Left ventricle myocardium inferior (tissue), 1 donor: Measurements from ENCODE around the gene TMEM143. TPM values are rescaled to one million over a fixed set of nuclear protein-coding genes. Genes with fewer than 3 reads are reported as not detected.

Experiments
- DNase-seq: peaks from one replicate; pipeline ENCODE4 v3.0.0-alpha.2; 2020
- H3K27ac ChIP-seq: fragments of 200-600 bp; replicated peaks from 2 replicates; pipeline ENCODE4 v1.8.0; 2021
- H3K27me3 ChIP-seq: fragments of 200-600 bp; 2 replicates; pipeline ENCODE4 v1.8.0; 2021; ENCODE audit warnings: low read depth
- H3K36me3 ChIP-seq: fragments of 200-600 bp; 2 replicates; pipeline ENCODE4 v1.8.0; 2021
- H3K4me1 ChIP-seq: fragments of 200-600 bp; 2 replicates; pipeline ENCODE4 v1.8.0; 2021
- H3K4me3 ChIP-seq: fragments of 200-600 bp; 2 replicates; pipeline ENCODE4 v1.8.0; 2021; ENCODE audit warnings: mild to moderate bottlenecking, moderate library complexity
- H3K9me3 ChIP-seq: fragments of 200-600 bp; replicated peaks from 2 replicates; pipeline ENCODE4 v1.8.0; 2021
- CTCF ChIP-seq: fragments of 200-600 bp; IDR thresholded peaks from 2 replicates; pipeline ENCODE4 v1.8.0; 2021; ENCODE audit warnings: antibody characterized with exemption, mild to moderate bottlenecking, borderline replicate concordance
- intact Hi-C: fragments of 100-400 bp; cut with micrococcal nuclease; formaldehyde crosslinking; loops from one replicate; pipeline ENCODE4 v1.11.0; 2022
- total RNA-seq: library from RNA; stranded (reverse); fragmentation: NEBNext Ultra II Directional; extraction: Animal tissue kit (Norgen Biotek cat#: 25700); gene quantifications from one replicate; pipeline ENCODE4 v1.2.1, GENCODE V29; 2021
- donor health status: DM: no; HTN: yes; CAD: no; lungs with severe emphysema.

Gene TMEM143
- total RNA-seq, 1 donor from 2014 or later = 108 TPM

- TF ChIP-seq CTCF = no peak
- Histone ChIP-seq H3K4me3 (peak overlapping the region; percentile 39), H3K36me3 (no peaks in the 10 kb centered on the region), H3K4me1 (peaks cover 16% of the 10 kb centered on the region), H3K9me3 (no peaks in the 10 kb centered on the region), H3K27me3 (peaks cover 30% of the 10 kb centered on the region), H3K27ac (peak overlapping the region; percentile 58)
- intact Hi-C loops = no loop called here
- peak; percentile 53 for DNase-seq
Measured at GRCh38 chr19:48400018-48400742, 36.4 kb upstream of the TMEM143 start.

- DNase-seq = peak; percentile 80
- Histone ChIP-seq H3K9me3 (no peaks in the 10 kb centered on the region), H3K4me3 (peak overlapping the region; percentile 57), H3K4me1 (peaks cover 28% of the 10 kb centered on the region), H3K27me3 (peaks cover 46% of the 10 kb centered on the region), H3K27ac (peak overlapping the region; percentile 58), H3K36me3 (no peaks in the 10 kb centered on the region)
- TF ChIP-seq CTCF = no peak
- intact Hi-C loops = no loop called here
Measured at GRCh38 chr19:48398375-48399235, 34.9 kb upstream of the TMEM143 start.

DNA sequence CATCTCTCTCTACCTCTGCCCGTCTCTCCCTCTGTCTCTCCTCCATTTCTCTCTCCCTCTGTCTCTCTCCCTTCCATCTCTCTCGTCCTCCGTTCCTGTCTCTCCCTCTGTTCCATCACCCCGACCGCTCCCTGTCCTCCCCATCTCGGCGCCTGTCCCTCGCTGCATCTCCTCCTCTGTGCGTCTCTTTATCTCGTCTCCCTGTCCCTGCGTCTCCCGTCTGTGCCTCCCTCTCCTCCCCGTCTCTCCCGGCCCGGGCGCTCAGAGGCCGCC, 34.3 kb upstream of the TMEM143 start:
- peaks cover 52% of the 10 kb centered on the region for H3K27me3 ChIP-seq
- no peaks in the 10 kb centered on the region for H3K36me3 ChIP-seq
- intact Hi-C loops = no loop called here
- peak overlapping the region; percentile 57 for H3K4me3 ChIP-seq
- H3K9me3 ChIP-seq = no peaks in the 10 kb centered on the region
- peak overlapping the region; percentile 58 for H3K27ac ChIP-seq
- H3K4me1 ChIP-seq = peaks cover 31% of the 10 kb centered on the region
- TF ChIP-seq CTCF = no peak
- DNase-seq = no peak

DNA sequence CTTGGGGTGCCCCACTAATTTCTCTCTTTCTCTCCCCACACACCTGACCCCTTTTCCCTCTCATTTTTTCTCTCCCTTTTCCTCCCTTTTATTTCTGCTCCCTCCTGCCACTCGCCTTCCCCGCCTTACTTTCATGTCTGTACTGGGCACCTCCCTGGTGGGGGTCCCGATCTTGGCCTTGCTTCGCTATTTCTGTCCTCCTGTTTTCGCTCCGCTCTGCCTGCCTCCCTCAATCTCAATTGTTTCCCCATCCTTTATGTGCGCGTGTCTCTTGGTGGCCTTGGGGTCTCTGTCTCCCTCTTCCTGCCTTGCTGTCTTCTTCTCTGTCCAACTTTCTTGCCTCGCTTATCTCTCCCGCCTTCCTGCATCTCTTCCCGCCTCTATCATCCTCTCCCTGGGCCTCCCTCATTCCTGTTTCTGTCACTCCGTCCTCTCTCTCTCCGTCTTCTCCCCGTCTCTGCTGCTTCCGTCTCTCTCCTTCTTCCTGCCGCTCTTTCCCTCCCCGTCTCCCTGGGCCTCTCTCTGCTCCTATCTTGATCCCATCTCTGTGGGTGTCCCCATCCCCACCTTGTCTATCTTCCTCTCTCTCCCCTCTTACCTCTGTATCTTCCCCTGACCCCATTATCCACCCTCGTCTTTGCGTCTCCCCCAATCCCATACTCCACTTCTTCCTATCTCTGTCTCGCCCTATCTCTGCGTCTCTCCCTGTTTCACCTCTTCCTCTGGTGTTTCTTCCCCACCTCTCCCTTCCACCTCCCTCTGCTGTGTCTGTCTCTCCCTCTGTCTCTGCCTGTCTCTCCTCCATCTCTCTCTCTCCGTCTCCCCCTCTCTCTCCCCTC, 33.7 kb upstream of the TMEM143 start:
- Histone ChIP-seq H3K27me3 (peaks cover 57% of the 10 kb centered on the region), H3K4me1 (peaks cover 31% of the 10 kb centered on the region), H3K27ac (peak overlapping the region; percentile 58), H3K36me3 (no peaks in the 10 kb centered on the region), H3K9me3 (no peaks in the 10 kb centered on the region), H3K4me3 (peak overlapping the region; percentile 57)
- intact Hi-C loops = no loop called here
- TF ChIP-seq CTCF = no peak
- no peak for DNase-seq

- no peak overlapping the region for H3K27ac ChIP-seq
- no peak for TF ChIP-seq CTCF
- H3K9me3 ChIP-seq = no peaks in the 10 kb centered on the region
- H3K4me3 ChIP-seq = peak overlapping the region; percentile 57
- H3K36me3 ChIP-seq = no peaks in the 10 kb centered on the region
- intact Hi-C loops = no loop called here
- peaks cover 31% of the 10 kb centered on the region for H3K4me1 ChIP-seq
- H3K27me3 ChIP-seq = peaks cover 61% of the 10 kb centered on the region
- DNase-seq = no peak
Measured at GRCh38 chr19:48396824-48397176, 33.1 kb upstream of the TMEM143 start.
